ENCODE measurements around the gene GIPC2.
"Not testable (repeated sequence)": the region's sequence is repeated elsewhere in the genome, so short reads cannot be mapped to it uniquely, and the experiment has no call there.

GIPC2 gene

DNA sequence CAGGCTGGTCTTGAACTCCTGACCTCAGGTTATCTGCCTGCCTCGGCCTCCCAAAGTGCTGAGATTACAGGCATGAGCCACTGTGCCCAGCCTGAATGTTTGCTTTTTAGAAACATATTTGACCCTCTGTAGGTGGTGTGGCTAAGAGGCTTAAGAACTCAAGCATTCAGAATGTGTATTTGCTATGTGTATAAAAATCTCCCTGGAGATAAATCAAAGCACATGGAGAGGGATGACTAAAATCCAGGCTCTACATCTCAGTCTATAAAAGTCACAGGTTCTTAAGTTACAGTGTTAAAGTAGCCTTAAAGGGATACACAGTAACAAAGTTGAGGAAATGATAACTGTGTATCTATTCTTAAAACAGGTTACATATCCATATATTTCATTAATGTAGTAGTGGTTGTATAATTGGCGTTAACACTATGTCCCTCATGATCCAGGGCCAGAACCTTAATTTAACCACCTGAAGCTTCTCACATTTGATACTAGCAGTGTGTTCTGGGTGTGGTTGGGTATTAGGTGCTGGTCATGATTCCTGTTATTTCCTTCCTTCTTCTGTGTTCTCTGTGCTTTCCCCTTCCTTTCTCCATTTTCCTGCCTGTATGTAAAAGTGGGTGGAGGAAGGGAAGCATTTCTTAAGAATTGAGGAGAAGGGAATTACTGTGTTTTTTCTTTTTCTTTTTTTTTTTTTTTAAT, 16.2 kb downstream of the GIPC2 start:
- in situ Hi-C loops (cut with HindIII; ENCODE audit: low sequenced_read_pairs) = no loop called here

DNA sequence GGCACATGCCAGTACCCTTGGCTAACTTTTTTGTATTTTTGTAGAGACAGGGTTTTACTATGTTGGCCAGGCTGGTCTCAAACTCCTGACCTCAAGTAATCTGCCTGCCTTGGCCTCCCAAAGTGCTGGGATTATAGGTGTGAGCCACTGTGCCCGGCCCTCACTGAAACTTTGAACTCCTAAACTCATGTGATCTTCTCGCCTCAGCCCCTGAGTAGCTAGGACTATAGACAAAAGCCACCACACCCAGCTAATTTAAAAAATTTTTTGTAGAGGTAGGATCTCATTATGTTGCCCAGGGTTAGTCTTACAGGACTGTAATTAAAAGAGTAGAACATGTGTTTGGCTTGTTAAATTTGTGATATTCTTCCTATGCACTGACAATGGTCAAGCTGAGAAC, 19.1 kb downstream of the GIPC2 start:
- in situ Hi-C loops (cut with HindIII; ENCODE audit: low sequenced_read_pairs) = not testable (repeated sequence)

DNA sequence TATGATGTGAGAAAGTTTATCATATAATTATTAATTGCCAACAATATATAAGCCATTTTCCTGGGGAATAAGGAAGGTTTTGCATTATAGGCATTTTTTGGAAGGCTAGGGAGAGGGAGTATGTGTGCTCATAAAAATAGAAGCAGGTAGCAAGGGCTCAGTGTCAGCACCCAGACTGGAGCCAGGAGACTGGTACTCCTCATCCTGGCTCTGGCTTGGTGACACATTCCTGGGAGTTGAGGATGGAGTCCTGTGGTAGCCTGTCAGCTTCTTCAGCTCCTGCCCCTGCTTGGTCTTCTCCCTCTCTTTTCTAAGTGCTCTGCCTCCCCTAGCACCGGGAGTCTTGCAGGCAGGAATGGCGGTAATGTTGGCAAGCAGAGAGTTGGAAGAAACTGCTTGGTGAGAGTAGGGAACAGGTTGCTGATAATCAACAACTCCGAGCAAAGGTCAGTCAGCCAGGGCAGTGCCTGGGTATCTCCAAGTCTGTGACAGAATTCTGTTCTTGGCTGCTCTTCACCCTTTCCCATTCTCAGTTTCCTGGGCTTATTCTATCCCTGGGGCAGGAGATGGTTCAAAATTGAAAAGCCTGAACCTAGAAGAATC, 23.0 kb downstream of the GIPC2 start:
- in situ Hi-C loops (cut with HindIII; ENCODE audit: low sequenced_read_pairs) = no loop called here

DNA sequence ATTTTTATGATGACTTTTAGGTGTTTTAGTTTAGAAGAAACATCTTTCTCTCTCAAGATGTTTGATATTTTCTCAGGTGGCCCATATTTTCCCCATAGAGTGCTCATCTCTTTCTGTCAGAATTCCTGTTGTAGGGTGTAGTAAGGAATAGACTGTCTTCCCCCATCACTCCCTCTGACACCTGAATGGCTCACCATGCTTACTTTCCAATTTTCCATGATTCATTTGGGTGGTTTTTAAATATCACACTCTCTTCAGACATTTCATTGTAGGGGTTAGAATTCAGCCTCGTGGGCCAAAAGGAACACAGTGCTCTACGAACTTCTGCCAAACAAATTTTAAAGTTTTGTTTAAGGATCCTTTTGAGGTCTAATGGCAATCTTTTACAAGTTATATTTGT, 24.0 kb downstream of the GIPC2 start:
- in situ Hi-C loops (cut with HindIII; ENCODE audit: low sequenced_read_pairs) = no loop called here

DNA sequence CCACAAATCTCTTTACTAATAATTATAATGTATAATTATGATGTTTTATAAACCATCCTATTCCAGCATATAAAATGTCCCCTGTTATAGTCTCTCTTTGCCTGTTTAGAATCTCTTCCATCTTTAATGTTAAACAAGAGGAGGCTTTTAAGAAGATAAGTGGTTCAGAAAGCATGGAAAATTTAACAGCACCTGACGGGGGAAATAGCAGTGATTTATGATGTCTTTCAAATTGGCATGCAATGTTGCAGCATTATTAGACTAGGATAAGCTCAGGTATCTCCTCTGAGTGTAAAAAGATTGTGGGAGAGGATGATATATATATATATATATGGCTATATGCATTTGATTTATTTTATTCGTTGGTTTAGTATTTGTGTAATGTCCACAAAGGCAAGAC, 24.4 kb downstream of the GIPC2 start:
- in situ Hi-C loops (cut with HindIII; ENCODE audit: low sequenced_read_pairs) = no loop called here

DNA sequence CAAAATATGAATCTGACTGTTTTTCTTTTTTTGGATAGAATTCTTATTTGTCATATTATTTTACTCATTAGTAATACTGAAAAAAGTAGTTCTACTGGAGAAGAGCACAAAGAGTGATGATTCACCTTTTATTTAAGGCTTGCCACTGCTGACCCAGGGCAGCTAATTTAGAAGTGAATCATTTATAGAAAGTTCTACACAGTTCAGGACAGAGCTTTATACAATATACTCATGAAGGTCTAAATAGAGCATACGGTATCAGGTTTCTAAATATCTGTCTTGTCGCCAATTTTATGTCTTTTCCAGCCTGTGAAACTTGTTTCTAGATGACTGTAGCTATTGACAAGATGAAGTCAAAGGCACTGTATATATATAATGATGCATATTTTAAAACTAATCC, 25.0 kb downstream of the GIPC2 start:
- in situ Hi-C loops (cut with HindIII; ENCODE audit: low sequenced_read_pairs) = no loop called here

DNA sequence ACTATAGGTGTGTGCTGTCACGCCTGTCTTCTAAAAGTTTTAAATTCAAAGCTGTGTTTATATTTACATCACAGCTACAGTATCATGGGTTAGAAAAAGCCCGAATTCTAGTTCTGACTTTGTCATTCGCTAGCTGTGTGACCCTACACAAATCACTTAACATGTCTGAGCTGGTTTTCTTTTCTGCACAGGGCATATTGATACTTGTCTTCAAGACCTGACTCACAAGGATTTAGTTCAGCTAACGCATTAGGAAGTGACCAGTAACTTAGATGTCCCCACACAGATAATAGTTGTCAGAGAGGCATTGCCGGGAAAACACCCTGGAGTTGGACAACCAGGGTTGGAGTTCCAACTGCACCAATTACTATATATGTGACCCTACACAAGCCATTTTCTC, 25.9 kb downstream of the GIPC2 start:
- in situ Hi-C loops (cut with HindIII; ENCODE audit: low sequenced_read_pairs) = no loop called here

DNA sequence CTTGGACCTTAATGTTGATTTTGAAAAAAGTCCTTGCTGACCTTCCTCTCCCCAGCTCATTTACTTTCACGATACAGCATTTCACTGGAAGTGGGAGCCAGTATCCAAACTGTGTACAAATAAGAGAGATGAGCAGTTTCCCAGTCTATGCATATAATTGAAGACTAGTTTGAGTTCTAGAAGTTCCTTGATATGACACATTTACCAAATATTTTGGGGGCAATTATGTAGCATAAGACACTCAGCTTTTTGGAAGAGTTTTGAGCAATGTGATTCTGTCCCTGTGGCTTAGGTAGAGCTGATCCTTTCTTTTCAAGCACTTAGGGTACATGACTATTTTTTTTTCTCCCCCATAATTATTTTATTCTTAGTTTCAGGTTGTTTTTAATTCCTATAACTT, 26.4 kb downstream of the GIPC2 start:
- in situ Hi-C loops (cut with HindIII; ENCODE audit: low sequenced_read_pairs) = no loop called here

DNA sequence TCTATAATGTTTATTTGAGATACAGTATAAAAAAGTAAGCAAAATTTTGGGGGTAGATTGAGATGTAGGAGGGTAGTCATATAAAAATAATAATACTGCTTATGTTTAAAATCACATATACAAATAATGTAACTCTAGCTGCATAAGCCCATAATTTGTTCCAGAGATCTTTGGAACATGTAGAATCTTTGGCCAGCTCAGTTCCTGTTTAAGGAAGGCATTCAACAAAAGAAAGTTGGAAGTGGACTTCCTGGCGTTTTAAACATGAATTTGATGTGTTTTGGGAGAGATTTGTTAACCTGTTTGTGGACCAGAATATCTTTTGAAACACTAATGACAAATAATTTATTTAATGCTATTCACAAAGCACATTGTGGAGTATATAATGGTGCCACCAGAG, 27.7 kb downstream of the GIPC2 start:
- in situ Hi-C loops (cut with HindIII; ENCODE audit: low sequenced_read_pairs) = no loop called here

DNA sequence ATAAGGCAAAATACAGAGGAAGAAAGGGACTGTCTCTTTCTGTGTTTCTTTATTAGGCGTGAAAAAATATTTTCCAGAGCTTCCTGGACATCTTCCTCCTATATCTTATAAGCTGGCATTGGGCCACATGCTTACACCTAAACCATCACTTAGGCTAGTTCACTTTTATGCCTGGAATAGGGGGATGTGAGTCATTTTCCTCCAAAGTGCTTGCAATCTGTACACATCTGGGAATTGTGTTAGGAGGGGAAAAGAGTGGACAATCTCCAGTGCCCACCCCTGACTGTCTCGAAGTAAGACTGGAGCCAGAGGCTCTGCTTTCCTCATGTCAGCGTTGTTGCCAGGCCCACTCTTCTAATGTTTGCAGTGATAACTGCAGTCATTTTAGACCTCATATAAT, 29.9 kb downstream of the GIPC2 start:
- in situ Hi-C loops (cut with HindIII; ENCODE audit: low sequenced_read_pairs) = no loop called here

DNA sequence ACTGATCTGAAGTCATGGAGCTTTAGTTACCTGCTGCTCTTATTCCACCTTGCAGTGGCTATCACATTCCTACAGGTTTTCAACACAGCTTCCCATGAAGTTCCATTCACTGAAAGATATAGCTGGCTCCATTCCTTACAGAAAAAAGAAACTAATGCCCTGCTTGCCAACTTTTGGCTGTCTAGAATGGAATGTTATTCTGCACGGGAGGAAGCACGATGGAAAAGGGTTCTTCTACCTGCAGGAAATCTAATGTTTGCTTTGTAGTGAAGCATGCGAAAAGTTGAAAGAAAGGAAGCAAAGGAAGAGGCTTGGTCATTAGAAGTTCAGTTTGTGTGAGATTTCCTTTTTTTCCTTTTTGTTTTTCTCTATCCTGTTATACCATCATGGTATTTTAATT, 32.6 kb downstream of the GIPC2 start:
- in situ Hi-C loops (cut with HindIII; ENCODE audit: low sequenced_read_pairs) = no loop called here

DNA sequence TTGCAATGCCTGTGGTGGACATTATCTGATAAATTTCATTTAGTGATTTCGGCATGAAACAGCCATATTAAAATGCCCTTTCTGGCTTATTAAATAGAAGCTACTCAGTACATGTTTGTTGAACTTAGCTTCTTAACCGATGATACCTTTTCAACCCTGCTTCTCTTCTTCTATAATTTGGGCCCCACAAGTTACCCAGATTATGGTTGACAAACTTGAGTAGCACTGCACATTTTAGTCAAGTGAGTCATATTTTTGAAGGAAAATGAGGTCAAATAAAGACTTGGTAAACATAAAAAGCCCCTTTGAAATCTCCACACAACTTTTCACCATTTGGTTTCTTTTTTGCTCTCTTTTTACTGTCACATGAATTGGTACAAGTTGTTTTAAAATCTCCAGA, 33.8 kb downstream of the GIPC2 start:
- in situ Hi-C loops (cut with HindIII; ENCODE audit: low sequenced_read_pairs) = no loop called here

DNA sequence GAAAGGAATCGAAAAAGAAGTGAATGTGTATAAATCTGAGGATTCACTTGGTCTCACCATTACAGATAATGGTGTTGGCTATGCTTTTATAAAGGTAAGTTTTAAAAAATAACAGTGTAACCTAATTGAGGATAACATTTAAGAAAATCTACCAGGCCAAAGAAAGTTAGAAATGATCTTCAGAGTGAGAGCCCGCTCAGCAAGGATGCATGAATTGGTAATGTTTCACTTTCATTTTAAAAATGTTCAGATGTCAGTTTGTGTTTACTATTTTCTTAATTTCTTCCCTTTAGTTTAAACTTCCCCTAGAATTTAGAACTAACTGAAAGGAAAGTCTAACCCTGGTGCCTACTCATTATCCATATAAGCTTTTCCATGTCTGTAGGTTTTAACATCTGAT, 35.0 kb downstream of the GIPC2 start:
- in situ Hi-C loops (cut with HindIII; ENCODE audit: low sequenced_read_pairs) = no loop called here

DNA sequence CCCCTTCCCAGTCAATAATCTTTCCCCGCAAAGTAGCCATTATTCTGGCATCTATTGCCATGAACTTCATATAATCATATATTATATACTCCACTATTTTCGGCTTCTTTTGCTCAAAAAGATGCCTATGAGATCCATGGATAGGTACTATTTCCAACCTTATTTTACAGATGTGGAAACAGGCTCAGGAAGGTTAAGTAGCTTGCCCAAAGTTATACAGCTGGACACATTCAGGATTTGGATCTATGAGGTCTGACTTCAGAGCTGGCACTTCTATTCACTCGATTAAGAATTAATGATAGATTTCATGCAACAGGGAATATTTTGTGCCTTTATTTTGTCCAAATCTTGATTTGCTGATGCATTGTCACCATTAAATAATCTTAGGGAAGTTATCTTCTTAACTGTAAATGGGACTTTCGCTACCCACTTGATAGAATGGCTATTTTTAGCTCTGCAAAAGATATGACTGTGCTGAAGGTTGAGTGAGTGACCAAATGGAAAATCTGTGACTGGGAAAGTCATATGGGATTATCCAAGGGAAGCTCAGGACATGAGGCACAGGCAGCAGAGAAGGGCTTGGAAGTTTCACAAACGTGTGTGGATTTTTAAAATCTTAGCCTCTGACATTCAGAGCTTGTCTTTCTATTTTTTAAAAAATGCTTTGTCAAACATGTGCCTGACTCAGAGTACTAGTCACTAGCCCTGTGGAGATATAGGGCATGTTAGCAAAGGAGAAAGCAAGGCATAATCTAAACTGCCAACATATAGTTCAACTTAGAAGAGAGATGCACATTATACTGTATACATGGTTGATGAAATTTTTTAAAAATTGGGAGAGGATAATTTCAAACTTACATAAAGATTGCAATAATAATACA, 36.5 kb downstream of the GIPC2 start:
- in situ Hi-C loops (cut with HindIII; ENCODE audit: low sequenced_read_pairs) = no loop called here

DNA sequence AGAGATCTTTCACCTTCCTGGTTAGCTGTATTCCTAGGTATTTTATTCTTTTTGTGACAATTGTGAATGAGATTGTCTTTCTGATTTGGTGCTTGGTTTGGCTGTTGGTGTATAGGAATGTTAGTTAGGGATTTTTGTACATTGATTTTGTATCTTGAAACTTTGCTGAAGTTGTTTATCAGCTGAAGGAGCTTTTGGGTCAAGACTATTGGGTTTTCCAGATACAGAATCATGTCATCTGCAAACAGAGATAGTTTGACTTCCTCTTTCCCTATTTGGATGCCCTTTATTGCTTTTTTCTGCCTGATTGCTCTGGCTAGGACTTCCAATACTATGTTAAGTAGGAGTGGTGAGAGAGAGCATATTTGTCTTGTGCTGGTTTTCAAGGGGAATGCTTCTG, 38.9 kb downstream of the GIPC2 start:
- in situ Hi-C loops (cut with HindIII; ENCODE audit: low sequenced_read_pairs) = not testable (repeated sequence)

DNA sequence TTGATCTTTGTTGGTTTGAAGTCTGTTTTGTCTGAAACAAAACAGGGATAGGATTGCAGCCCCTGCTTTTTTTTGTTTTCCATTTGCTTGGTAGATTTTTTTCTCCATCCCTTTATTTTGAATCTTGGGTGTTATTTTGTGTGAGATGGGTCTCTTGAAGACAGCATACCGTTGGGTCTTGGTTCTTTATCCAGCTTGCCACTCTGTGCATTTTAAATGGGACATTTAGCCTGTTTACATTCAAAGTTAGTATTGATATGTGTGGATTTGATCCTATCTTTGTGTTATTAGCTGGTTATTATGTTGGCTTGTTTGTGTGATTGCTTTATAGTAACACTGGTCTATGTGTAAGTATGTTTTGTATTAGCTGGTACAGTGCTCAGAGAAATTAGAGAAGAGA, 40.9 kb downstream of the GIPC2 start:
- in situ Hi-C loops (cut with HindIII; ENCODE audit: low sequenced_read_pairs) = no loop called here

DNA sequence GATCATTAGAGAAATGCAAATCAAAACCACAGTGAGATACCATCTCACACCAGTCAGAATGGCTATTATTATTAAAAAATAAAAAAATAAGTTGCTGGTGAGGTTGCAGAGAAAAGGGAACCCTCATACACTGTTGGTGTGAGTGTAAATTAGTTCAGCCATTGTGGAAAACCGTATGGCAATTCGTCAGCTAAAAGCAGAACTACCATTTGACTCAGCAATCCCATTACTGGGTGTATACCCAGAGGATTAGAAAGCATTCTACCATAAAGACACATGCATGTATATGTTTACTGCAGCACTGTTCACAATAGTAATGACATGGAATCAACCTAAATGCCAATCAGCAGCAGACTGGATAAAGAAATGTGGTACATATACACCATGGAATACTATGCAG, 42.2 kb downstream of the GIPC2 start:
- in situ Hi-C loops (cut with HindIII; ENCODE audit: low sequenced_read_pairs) = no loop called here

DNA sequence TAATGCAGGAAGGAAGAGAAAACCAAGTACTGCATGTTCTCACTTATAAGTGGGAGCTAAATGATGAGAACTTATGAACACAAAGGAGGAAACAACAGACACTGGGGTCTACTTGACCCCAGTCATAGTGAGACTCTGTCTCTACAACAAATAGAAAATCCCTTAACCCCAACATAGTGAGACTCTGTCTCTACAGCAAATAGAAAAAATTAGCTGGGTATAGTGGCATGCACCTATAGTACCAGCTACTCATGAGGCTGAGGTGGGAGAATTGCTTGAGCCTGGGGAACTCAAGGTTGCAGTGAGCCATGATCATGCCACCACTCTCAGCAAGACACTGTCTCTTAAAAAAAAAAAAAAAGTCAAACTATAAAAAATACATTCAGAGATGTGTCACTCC, 42.7 kb downstream of the GIPC2 start:
- in situ Hi-C loops (cut with HindIII; ENCODE audit: low sequenced_read_pairs) = no loop called here

DNA sequence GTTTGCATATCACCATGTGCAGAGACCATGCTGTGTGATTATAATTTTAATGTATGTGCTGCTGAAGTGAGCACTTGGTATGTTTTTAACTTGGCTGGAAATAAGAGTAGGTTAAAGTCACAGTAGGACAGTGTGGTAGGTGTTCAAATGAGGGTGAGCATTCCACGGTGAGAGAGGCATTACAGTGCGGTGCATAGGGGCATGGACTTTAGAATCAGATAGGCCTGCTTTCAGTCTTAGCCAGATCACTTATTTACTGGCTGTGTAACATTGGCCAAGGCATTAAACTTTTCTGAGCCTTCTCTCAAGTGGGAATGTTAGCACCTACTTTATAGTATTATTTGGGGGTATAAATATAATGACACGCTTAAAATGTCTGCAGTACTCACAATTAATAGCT, 43.2 kb downstream of the GIPC2 start:
- in situ Hi-C loops (cut with HindIII; ENCODE audit: low sequenced_read_pairs) = no loop called here

DNA sequence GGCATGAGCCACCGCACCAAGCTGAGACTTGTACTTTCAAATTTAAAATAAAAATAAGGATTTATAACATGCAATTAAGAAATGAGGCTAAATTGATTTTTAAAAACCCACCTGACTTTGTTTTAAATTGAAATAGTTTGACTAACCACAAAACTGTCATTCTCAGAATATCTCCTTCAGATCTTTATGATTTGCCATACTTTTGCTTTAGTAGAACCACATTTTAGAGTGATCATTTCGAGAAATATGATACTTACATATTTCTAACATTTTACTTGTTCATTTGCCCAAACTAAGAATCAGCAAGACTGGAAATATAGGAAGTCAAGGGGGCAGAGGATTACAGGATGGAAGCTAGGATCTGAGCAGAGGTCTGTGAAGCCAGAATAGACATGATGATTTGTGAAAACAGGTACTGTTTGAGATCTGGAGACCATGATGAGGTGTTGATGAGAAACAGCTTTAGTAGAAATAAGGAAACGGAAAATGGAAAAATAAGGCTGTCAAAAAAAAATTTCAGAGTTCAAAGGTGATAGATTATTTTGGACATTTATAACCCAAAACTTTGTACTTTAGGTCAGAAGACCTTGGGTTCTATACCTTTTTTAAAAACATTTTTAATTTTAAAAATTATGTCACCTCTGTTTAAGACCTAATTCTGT, 44.8 kb downstream of the GIPC2 start:
- in situ Hi-C loops (cut with HindIII; ENCODE audit: low sequenced_read_pairs) = no loop called here

DNA sequence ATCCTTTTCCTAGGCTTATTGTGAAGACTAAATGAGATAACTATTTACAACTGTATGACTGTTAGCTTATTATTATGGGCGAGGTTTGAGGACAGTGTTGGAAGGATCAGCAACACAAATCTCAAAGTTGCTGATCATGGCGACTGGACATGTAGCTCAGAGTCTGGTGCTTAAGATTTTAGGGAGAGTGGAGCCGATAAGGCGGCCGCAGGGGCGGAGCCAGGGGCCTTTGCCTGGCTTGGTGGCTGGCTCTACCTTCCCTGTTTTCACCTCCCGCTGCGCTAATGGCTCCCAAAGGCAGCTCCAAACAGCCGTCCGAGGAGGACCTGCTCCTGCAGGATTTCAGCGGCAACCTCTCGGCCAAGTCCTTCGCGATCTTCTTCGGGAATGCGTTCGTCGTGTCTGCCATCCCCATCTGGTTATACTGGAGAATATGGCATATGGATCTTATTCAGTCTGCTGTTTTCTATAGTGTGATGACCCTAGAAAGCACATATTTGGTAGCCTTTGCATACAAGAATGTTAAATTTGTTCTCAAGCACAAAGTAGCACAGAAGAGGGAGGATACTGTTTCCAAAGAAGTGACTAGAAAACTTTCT, 45.5 kb downstream of the GIPC2 start:
- in situ Hi-C loops (cut with HindIII; ENCODE audit: low sequenced_read_pairs) = no loop called here
